Neuronal stem cell (in vitro differentiated cells): Measurements from ENCODE around the gene AOX1.

ENCODE experiments used
- DNase-seq: peaks from one replicate; pipeline ENCODE4 v3.0.0-alpha.2; 2013; ENCODE audit warnings: low spot score
- H2AFZ ChIP-seq: one replicate; pipeline ENCODE4 v1.6.1; 2013; ENCODE audit warnings: mild to moderate bottlenecking, low read length, inconsistent platforms
- H2AK5ac ChIP-seq: 2 replicates; pipeline ENCODE4 v1.6.1; 2013; ENCODE audit warnings: low read depth, mild to moderate bottlenecking, inconsistent platforms, low read length, moderate library complexity, mixed read lengths
- H2BK120ac ChIP-seq: 2 replicates; pipeline ENCODE4 v1.6.1; 2013; ENCODE audit warnings: low read depth, mild to moderate bottlenecking, inconsistent platforms, low read length, moderate library complexity, mixed read lengths
- H2BK12ac ChIP-seq: one replicate; pipeline ENCODE4 v1.6.1; 2013; ENCODE audit warnings: low read length, inconsistent platforms
- H2BK15ac ChIP-seq: 2 replicates; pipeline ENCODE4 v1.6.1; 2013; ENCODE audit warnings: mild to moderate bottlenecking, low read length, inconsistent platforms, mixed read lengths
- H2BK5ac ChIP-seq: one replicate; pipeline ENCODE4 v1.6.1; 2013; ENCODE audit warnings: inconsistent platforms, mild to moderate bottlenecking, low read length, moderate library complexity
- H3K14ac ChIP-seq: one replicate; pipeline ENCODE4 v1.6.1; 2013; ENCODE audit warnings: low read length, inconsistent platforms
- H3K18ac ChIP-seq: 2 replicates; pipeline ENCODE4 v1.6.1; 2013; ENCODE audit warnings: low read length, inconsistent platforms
- H3K23ac ChIP-seq: 2 replicates; pipeline ENCODE4 v1.6.1; 2013; ENCODE audit warnings: low read depth, mild to moderate bottlenecking, mixed read lengths, low read length, inconsistent platforms; ENCODE audit not compliant: poor library complexity
- H3K27ac ChIP-seq: replicated peaks from 3 replicates; pipeline ENCODE4 v1.5.1; 2013; ENCODE audit warnings: low read length, inconsistent platforms
- H3K27me3 ChIP-seq, 3 experiments: 2 replicates each; pipeline ENCODE4 v1.6.1; 2013; ENCODE audit warnings: low read length in 3 of 3, mild to moderate bottlenecking in 2 of 3, inconsistent platforms in 1 of 3, low read depth in 1 of 3, mixed read lengths in 1 of 3, moderate library complexity in 1 of 3; ENCODE audit not compliant: control insufficient read depth in 3 of 3, insufficient read depth in 3 of 3
- H3K36me3 ChIP-seq, 2 donors: replicated peaks in 1 of 2; 2 replicates each; pipeline ENCODE4 v1.6.1; 2013; ENCODE audit warnings: low read length in 2 of 2; ENCODE audit not compliant: control insufficient read depth in 2 of 2, insufficient read depth in 2 of 2
- H3K4ac ChIP-seq: 2 replicates; pipeline ENCODE4 v1.6.1; 2013; ENCODE audit warnings: inconsistent platforms, mild to moderate bottlenecking, low read length, moderate library complexity
- H3K4me1 ChIP-seq, 2 donors: 1 replicate in 1 of 2; 2 replicates in 1 of 2; pipeline ENCODE4 v1.6.1; 2013; ENCODE audit warnings: low read length in 2 of 2, low read depth in 1 of 2; ENCODE audit not compliant: control insufficient read depth in 2 of 2, insufficient read depth in 1 of 2
- H3K4me2 ChIP-seq: one replicate; pipeline ENCODE4 v1.6.1; 2013; ENCODE audit warnings: mild to moderate bottlenecking, low read length, inconsistent platforms; ENCODE audit not compliant: insufficient read depth, poor library complexity, severe bottlenecking
- H3K4me3 ChIP-seq, 2 donors: 2 replicates each; pipeline ENCODE4 v1.5.1; 2013; ENCODE audit warnings: low read length in 2 of 2, mild to moderate bottlenecking in 2 of 2, inconsistent platforms in 1 of 2, moderate library complexity in 1 of 2
- H3K79me1 ChIP-seq: one replicate; pipeline ENCODE4 v1.6.1; 2013; ENCODE audit warnings: low read depth, mild to moderate bottlenecking, inconsistent platforms, low read length, moderate library complexity
- H3K9ac ChIP-seq: one replicate; pipeline ENCODE4 v1.6.1; 2013; ENCODE audit warnings: mild to moderate bottlenecking, low read depth, low read length, inconsistent platforms; ENCODE audit not compliant: poor library complexity
- H3K9me3 ChIP-seq, 2 donors: replicated peaks in 1 of 2; 2 replicates each; pipeline versions ENCODE3 to v1.6.1; 2013; ENCODE audit warnings: low read length in 2 of 2, mild to moderate bottlenecking in 2 of 2, inconsistent platforms in 1 of 2, low read depth in 1 of 2, mixed read lengths in 1 of 2, moderate library complexity in 1 of 2; ENCODE audit not compliant: control insufficient read depth in 2 of 2, insufficient read depth in 1 of 2
- H4K8ac ChIP-seq: one replicate; pipeline ENCODE4 v1.6.1; 2013; ENCODE audit warnings: low read depth, mild to moderate bottlenecking, inconsistent platforms, low read length, moderate library complexity
- H4K91ac ChIP-seq: one replicate; pipeline ENCODE4 v1.6.1; 2013; ENCODE audit warnings: low read length, low read depth, mild to moderate bottlenecking, inconsistent platforms; ENCODE audit not compliant: poor library complexity
- WGBS, 2 donors: extraction: QIAGEN DNeasy Blood & Tissue Kit; methylation state at CpG; one replicate each; pipeline ENCODE4 v1.1.7; 2013; ENCODE audit warnings: missing lambda C conversion rate in 2 of 2, mixed read lengths in 1 of 2; ENCODE audit not compliant: insufficient read length in 2 of 2, insufficient replicate concordance in 1 of 2; ENCODE audit errors: extremely low coverage in 2 of 2; 5-methylcytosine and 5-hydroxymethylcytosine counted together

Gene AOX1

GRCh38 chr2:200631287-200631686 is 45.5 kb downstream of the AOX1 start:
- Histone ChIP-seq H3K36me3 (no peaks in the 10 kb centered on the region), H3K9me3 (no peaks in the 10 kb centered on the region), H3K4me2 (no peak overlapping the region), H2BK5ac (no peak overlapping the region), H3K27ac (no peak overlapping the region), H4K91ac (no peak overlapping the region), H3K4me3 (no peak overlapping the region), H3K9ac (no peak overlapping the region), H3K23ac (no peak overlapping the region), H4K8ac (no peak overlapping the region), H2AFZ (no peak overlapping the region), H2AK5ac (no peak overlapping the region), H3K18ac (no peak overlapping the region), H2BK15ac (no peak overlapping the region), H2BK120ac (no peak overlapping the region), H3K4ac (no peak overlapping the region), H3K4me1 (peaks cover 0 to 2% of the 10 kb centered on the region in 2 donors), H3K79me1 (no peaks in the 10 kb centered on the region), H3K27me3 (peaks cover 0 to 13% (median 0%) of the 10 kb centered on the region in 3 experiments), H2BK12ac (no peak overlapping the region), H3K14ac (no peak overlapping the region)
- WGBS, 2 donors = no CpG with 5 or more reads among the region's 1 CpG
- no peak for DNase-seq

GRCh38 chr2:200634231-200634964 is 48.6 kb downstream of the AOX1 start:
- Histone ChIP-seq H2AFZ (no peak overlapping the region), H2BK5ac (no peak overlapping the region), H2AK5ac (no peak overlapping the region), H2BK120ac (no peak overlapping the region), H3K4me1 (peaks cover 0 to 2% of the 10 kb centered on the region in 2 donors), H3K4me3 (no peak overlapping the region), H3K79me1 (no peaks in the 10 kb centered on the region), H3K23ac (no peak overlapping the region), H3K27me3 (no peaks in the 10 kb centered on the region), H2BK15ac (no peak overlapping the region), H3K27ac (no peak overlapping the region), H2BK12ac (no peak overlapping the region), H3K36me3 (no peaks in the 10 kb centered on the region), H3K4me2 (no peak overlapping the region), H3K4ac (no peak overlapping the region), H3K9ac (no peak overlapping the region), H3K9me3 (no peaks in the 10 kb centered on the region), H3K18ac (no peak overlapping the region), H4K91ac (no peak overlapping the region), H4K8ac (no peak overlapping the region), H3K14ac (no peak overlapping the region)
- no CpG with 5 or more reads among the region's 7 CpGs for WGBS, 2 donors
- DNase-seq = no peak

- Histone ChIP-seq H3K4ac (no peak overlapping the region), H3K27ac (no peak overlapping the region), H2BK5ac (no peak overlapping the region), H4K91ac (no peak overlapping the region), H3K4me3 (no peak overlapping the region), H2BK15ac (no peak overlapping the region), H3K4me1 (peaks cover 0 to 2% of the 10 kb centered on the region in 2 donors), H4K8ac (no peak overlapping the region), H3K9me3 (no peaks in the 10 kb centered on the region), H2AFZ (no peak overlapping the region), H3K79me1 (no peaks in the 10 kb centered on the region), H3K18ac (no peak overlapping the region), H3K27me3 (no peaks in the 10 kb centered on the region), H2AK5ac (no peak overlapping the region), H2BK12ac (no peak overlapping the region), H3K4me2 (no peak overlapping the region), H2BK120ac (no peak overlapping the region), H3K14ac (no peak overlapping the region), H3K9ac (no peak overlapping the region), H3K23ac (no peak overlapping the region), H3K36me3 (no peaks in the 10 kb centered on the region)
- DNase-seq = no peak
These were observed 49.4 kb downstream of the AOX1 start for GRCh38 chr2:200635251-200635650.

- Histone ChIP-seq H3K23ac (no peak overlapping the region), H3K79me1 (peaks cover 2% of the 10 kb centered on the region), H3K9ac (no peak overlapping the region), H2BK120ac (no peak overlapping the region), H2BK12ac (no peak overlapping the region), H2AK5ac (no peak overlapping the region), H3K9me3 (peaks cover 0 to 2% of the 10 kb centered on the region in 2 donors), H3K27me3 (no peaks in the 10 kb centered on the region), H4K8ac (no peak overlapping the region), H2BK5ac (no peak overlapping the region), H3K36me3 (no peaks in the 10 kb centered on the region), H3K4ac (no peak overlapping the region), H2AFZ (no peak overlapping the region), H3K4me2 (no peak overlapping the region), H3K14ac (no peak overlapping the region), H3K4me3 (no peak overlapping the region), H4K91ac (no peak overlapping the region), H2BK15ac (no peak overlapping the region), H3K4me1 (no peaks in the 10 kb centered on the region), H3K18ac (no peak overlapping the region), H3K27ac (no peak overlapping the region)
- no CpG with 5 or more reads among the region's 9 CpGs for WGBS, 2 donors
- no peak for DNase-seq
These were observed 52.1 kb downstream of the AOX1 start for GRCh38 chr2:200637901-200638300.
